Measurements from ENCODE around the gene LUC7L. TPM values are rescaled to one million over a fixed set of nuclear protein-coding genes. Genes with fewer than 3 reads are reported as not detected.
"Not testable (repeated sequence)": the region's sequence is repeated elsewhere in the genome, so short reads cannot be mapped to it uniquely, and the experiment has no call there.

The LUC7L gene
- total RNA-seq, 1 donor from 2014 or later: 56.7 TPM

DNA sequence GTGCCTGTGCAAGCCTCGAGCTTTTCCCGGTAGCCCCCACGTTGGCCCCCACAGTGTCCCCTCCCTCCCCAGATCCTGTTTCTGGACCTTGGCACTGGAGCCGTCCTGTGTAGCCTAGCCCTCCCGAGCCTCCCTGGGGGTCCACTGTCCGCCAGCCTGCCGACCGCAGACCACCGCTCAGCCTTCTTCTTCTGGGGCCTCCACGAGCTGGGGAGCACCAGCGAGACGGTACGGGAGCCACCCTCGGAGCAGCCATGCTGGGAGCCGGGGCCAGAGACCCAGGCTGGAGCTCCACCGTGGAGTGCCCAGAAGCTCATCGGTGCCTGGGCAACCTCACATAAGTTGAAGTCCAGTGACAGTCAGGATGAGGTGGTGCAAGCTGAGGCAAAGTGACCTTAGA lies 34.7 kb upstream of the LUC7L start:
- DNase-seq (ENCODE audit: low spot score): no peak

DNA sequence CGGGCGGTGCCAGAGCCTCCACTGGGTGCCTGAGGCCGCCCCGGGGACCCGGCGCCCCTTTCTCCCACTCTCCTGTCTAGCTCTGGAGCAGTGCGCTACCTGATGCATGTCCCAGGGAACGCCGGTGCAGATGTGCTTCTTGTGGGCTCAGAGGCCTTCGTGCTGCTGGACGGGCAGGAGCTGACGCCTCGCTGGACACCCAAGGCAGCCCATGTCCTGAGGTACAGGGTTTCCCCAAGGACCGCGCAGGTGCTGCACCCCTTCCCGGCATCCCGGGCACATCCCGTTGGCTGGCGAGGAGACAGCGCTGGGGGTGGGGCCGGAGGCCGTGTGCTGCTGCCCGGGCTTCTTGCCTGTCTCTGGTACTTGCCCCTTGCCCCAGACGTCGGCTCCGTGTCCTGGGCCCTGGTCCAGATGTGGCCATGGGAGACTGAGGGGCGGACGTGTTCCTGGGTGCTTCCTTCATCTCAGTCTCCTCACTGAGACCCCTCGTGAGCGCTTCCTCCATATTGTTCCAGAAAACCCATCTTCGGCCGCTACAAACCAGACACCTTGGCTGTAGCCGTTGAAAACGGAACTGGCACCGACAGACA lies 34.0 kb upstream of the LUC7L start:
- no peak for DNase-seq (ENCODE audit: low spot score)

DNA sequence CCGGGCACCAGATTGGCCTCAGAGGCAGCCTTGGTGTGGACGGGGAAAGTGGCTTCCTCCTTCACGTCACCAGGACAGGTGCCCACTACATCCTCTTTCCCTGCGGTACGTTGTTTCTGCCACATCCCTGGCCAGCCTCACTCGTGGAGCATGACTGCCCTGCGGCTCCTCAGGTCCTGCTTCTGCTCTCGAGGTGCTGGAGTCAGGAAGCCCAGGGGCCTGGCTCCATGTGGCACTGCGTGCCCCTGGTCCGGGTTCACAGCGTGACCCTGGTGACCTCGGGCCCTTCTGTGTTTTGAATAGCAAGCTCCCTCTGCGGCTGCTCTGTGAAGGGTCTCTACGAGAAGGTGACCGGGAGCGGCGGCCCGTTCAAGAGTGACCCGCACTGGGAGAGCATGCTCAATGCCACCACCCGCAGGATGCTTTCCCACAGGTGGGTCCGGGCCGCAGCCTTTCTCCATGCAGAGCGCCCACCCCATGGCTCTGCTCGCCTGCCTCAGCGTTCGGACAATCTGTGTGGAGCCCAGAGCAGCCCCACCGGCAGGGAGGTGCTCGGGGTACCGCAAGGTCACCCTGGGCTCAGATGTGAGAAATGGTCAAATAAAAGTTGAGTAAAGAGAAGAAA lies 33.0 kb upstream of the LUC7L start:
- no peak for DNase-seq (ENCODE audit: low spot score)

DNA sequence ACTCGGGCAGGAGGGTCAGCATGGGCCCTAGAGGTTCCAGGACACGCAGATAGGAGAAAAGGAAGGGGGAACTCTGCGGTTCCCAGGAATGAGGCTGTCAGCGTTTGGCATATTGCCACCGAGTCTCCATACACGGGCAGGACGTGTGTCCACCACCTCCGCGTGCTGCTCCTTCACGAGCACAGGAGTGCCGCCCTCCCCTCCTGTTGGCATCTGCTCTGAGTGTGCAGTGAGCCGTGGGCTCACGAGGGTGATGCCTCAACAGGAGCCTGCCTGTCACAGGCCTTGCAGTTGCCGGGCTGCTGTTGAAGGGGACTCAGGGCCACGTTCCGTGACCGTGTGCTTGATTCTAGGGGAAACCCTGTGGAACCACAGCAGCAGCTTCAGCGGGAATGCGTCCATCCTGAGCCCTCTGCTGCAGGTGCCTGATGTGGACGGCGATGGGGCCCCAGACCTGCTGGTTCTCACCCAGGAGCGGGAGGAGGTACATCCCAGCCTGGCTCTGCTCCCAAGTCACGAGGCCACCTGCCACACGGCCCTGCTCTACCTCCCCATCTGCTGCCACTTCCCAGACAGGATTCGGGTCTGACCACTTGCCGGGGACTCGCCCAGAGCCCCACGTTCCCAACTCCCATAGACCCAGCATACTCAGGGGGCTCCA lies 31.9 kb upstream of the LUC7L start:
- DNase-seq (ENCODE audit: low spot score): no peak

DNA sequence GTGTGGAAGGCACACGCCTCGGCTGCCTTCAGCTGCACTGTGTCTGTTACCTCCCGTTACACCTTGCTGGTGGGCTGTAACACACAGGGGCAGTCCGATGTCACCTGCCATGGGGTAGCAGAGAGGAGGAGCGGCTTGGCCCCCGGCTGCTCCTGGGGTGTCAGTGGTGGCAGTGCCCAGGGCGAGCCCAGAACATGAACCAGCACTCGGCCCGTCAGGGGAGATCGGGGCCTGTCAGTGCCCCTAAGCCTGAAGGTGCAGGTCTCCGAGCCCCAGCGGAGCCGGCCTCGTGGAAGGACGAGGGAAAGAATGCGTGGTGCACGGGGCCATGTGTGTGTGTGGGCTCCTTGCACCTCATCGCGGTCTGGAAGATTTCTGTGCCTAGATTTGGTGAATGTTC lies 31.1 kb upstream of the LUC7L start:
- DNase-seq (ENCODE audit: low spot score): no peak

DNA sequence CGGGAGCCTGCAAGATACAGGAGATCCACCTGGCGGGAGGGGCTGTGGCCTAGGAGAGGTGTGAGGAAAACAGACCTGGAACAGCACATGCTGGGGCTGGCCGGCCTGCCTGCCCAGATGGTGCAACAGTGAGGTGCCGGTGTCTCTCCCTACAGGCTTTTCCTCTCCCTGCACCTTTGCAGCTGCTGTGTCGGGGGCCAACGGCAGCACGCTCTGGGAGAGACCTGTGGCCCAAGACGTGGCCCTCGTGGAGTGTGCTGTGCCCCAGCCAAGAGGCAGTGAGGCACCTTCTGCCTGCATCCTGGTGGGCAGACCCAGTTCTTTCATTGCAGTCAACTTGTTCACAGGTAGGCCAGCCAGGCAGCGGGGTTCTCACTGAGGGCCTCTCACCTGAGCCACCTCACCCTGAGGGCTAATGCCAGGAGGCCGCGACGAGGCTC lies 30.6 kb upstream of the LUC7L start:
- no peak for DNase-seq (ENCODE audit: low spot score)

DNA sequence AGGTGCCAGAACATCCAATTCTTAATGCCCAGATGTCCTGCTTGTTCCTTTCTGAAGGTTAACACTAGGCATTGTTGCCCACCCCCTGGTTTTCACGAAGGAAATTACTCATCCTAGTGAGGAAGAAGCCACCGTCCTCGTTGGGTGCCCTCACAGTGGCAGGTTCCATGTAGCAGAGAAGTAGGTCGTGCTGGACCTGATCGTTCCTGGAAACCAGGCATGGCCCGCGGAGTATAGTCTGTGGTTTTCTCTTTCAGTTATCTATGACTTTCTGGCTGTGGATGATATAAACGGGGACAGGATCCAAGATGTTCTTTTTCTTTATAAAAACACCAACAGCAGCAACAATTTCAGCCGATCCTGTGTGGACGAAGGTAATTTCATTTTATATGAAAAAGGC lies 30.0 kb upstream of the LUC7L start:
- DNase-seq (ENCODE audit: low spot score): no peak

DNA sequence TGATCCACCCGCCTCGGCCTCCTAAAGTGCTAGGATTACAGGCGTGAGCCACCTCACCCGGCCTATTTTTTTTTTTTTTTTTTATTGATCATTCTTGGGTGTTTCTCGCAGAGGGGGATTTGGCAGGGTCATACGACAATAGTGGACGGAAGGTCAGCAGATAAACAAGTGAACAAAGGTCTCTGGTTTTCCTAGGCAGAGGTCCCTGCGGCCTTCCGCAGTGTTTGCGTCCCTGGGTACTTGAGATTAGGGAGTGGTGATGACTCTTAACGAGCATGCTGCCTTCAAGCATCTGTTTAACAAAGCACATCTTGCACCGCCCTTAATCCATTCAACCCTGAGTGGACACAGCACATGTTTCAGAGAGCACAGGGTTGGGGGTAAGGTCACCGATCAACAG lies 28.8 kb upstream of the LUC7L start:
- not testable (repeated sequence) for DNase-seq (ENCODE audit: low spot score)

DNA sequence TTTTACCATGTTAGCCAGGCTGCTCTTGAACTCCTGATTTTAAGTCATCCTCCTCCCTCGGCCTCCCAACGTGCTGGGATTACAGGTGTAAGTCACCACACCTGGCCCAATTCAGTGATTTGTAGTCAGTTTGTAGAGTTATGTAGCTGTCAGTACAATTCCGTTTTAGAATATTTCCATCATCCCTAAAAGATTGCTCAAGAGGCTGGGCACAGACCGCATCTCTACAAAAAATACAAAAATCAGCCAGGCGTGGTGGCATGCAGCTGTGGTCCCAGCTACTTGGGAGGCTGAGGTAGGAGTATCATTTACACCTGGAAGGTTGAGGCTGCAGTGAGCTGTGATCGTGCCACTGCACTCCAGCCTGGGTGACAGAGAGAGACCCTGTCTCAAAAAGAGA lies 25.9 kb upstream of the LUC7L start:
- no peak for DNase-seq (ENCODE audit: low spot score)

DNA sequence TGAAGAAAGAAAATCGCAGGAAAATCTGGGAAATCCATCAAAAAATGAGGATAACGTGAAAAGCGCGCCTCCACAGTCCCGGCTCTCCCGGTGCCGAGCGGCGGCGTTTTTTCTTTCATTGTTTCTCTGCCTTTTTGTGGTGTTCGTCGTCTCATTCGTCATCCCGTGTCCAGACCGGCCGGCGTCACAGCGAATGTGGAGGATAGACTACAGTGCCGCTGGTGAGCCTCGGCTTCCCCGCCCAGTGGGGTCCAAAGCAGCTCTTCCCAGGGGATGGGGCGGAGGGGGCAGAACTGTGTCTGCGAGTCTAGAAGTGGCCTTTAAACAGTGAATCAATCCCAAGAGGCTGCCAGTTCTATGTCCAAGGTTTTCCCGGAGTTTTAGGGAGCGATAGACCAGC lies 25.2 kb upstream of the LUC7L start:
- DNase-seq (ENCODE audit: low spot score): no peak

DNA sequence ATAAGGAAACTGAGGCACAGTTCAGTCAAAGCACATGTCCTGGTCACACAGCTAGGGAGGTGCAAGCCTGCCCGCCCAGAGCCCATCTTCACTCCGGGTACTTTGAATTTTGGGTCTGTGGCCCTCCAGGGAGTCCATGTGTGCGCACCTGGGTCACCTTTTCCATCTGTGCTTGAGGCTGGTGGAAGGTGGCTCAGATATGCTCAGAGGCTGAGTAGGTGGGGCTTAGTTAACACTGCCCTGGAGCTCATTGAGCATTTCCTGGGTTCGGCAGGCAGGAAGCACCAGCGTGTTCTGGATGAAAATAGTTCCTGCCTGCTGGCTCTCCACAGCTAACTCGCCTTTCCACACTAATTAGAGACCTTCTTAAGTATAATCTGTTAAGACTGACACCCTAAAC lies 24.6 kb upstream of the LUC7L start:
- no peak for DNase-seq (ENCODE audit: low spot score)

DNA sequence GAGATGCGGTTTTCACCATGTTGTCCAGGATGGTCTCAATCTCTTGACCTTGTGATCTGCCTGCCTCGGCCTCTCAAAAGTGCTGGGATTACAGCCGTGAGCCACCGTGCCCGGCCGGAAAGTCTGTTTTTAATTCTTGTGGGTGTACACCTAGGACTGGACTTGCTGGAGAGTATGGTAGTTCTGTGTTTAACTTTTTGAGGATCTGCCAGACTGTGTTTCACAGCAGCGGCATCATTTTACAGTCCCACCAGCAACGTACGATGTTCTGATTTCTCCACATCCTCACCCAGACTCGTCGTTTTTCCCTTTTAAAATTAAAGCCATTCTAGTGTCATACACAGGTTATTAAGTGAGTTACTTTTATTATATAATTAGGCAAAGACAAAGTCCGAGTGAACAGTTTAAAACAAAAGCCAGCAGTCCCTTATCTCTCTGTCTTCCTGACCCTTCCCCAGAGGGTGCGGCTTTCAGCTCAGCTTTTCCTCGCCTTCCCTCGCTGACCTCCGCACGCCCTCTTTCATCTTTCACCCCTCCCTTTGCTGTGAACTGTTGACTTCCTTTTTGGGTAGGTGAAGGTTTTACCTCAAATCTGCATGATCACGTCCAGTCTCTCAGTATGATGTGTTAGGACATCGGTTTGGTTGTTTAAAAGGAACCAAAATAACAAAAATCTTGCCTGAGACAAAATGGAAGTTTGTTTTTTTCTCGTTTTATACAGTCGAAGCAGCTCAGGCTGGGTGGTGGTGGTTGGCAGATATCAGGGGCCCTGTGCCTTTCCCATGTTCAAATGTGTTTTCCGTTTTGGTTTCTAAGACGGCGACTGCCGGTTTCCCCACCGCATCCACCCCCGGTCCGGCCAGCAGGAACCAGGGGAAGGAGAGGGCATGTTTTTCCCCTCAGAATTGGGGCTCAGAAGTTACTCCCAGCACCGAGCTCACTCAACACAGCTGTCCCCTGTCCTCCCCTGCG lies 23.4 kb upstream of the LUC7L start:
- no peak for DNase-seq (ENCODE audit: low spot score)

DNA sequence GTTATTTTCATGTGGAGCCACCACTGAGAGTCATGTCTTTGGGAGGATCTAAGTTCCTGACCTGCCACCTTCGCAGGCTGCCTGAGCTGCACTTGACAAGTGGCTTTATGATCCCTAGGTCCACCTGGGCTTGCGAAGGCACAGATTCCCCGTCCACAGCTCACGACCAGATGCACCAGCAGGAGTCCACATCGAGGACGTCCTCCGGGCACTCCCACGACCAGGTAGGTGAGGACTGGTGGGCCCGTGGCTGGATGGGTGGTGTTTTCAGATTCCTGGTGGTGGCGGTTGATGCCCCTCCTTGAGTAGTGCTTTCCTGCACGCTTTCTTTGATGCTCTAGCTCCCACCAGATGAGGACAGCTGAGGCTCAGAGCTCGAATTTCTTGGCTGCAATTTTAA lies 20.2 kb upstream of the LUC7L start:
- no peak for DNase-seq (ENCODE audit: low spot score)

DNA sequence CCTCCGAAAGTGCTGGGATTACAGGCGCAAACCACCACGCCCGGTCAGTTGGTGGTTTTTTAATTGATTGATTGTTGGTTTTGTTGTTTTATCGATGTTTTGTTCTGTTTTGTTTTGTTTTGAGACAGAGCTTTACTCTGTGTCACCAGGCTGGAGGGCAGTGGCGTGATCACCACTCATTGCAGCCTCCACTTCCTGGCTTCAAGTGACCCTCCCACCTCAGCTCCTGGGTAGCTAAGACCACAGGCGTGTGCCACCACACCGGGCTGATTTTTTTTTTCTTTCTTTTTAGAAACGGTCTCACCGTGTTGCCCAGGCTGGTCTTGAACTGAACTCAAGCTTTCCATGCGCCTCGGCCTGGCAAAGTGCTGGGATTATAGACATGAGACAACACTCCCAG lies 17.8 kb upstream of the LUC7L start:
- no peak for DNase-seq (ENCODE audit: low spot score)

DNA sequence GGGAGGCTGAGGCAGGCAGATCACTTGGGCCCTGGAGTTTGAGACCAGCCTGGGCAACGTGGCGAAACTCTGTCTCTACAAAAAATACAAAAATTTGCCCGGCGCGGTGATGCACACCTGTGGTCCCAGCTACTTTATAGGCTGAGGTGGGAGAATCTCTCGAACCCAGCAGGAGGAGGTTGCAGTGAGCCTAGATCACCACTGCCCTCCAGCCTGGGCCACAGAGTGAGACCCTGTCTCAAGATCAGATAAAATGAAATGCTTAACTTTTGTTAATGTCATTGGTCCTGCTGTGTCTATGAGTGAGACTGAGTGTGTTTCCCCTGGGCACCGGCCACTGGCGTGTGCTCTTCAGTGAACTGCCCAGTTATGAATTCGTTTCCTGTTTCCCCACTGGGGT lies 15.9 kb upstream of the LUC7L start:
- DNase-seq (ENCODE audit: low spot score): no peak

DNA sequence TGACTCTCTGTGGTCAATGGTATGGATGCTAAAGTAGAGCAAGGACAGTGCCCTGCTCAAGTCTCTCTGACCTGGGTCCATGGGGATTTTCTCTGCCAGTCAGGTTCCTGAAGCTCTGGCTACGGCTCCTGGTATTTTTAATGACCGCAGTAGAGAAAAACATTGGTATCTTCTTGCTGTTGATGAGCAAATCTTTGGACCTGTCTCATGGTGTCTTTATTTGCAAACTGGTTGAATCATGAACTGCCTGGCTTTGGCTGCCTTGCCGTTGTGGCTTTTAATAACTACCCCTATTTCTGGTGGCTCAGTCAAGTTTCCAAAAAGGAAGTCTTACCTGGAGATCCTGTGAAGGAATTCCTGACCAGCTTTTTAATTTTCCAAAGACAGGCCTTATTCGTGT lies 14.1 kb upstream of the LUC7L start:
- no peak for DNase-seq (ENCODE audit: low spot score)

DNA sequence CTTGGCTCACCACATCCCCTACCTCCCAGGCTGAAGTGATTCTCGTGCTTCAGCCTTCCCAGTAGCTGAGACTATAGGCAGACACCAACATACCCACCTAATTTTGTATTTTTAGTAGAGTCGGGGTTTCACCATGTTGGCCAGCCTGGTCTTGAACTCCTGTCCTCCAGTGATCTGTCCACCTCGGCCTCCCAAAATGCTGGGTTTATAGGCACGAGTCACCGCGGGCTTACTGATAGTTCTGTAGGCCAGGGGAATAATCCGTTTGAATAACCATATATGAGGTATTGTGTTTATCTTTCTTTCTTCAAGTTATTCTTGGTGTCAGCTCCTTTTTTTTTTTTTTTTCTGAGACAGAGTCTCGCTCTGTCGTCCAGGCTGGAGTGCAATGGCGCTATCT lies 13.0 kb upstream of the LUC7L start:
- DNase-seq (ENCODE audit: low spot score): no peak

DNA sequence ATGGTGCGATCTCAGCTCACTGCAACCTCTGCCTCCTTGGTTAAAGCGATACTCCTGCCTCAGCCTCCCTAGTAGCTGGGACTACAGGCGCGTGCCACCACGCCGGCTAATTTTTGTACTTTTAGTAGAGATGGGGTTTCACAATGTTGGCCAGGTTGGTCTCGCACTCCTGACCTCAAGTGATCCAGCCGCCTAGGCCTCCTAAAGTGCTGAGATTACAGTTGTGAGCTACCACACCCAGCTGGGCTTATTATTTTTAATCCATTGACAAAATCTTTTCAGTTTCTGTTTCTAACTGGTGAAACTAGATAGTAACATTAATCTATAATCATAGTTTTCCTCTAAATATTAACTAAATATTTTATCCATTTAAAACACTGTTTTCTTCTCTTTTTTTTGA lies 11.3 kb upstream of the LUC7L start:
- DNase-seq (ENCODE audit: low spot score): no peak

DNA sequence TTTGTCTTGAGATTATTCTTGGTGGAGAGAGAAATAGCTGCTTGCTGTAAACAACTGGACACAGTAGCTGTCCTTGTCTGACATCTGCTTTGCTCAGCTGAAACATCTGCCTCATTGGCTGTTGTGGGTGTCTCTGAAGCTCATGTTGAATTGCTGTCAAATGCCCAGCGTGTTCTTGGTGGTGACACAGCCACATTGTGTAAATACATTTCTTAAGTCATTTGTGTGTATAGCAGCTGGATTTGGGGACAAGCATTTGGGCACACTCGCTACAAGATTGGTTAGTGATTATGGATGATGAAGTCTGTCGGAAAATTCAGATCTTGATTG lies 10.7 kb upstream of the LUC7L start:
- DNase-seq (ENCODE audit: low spot score): no peak

DNA sequence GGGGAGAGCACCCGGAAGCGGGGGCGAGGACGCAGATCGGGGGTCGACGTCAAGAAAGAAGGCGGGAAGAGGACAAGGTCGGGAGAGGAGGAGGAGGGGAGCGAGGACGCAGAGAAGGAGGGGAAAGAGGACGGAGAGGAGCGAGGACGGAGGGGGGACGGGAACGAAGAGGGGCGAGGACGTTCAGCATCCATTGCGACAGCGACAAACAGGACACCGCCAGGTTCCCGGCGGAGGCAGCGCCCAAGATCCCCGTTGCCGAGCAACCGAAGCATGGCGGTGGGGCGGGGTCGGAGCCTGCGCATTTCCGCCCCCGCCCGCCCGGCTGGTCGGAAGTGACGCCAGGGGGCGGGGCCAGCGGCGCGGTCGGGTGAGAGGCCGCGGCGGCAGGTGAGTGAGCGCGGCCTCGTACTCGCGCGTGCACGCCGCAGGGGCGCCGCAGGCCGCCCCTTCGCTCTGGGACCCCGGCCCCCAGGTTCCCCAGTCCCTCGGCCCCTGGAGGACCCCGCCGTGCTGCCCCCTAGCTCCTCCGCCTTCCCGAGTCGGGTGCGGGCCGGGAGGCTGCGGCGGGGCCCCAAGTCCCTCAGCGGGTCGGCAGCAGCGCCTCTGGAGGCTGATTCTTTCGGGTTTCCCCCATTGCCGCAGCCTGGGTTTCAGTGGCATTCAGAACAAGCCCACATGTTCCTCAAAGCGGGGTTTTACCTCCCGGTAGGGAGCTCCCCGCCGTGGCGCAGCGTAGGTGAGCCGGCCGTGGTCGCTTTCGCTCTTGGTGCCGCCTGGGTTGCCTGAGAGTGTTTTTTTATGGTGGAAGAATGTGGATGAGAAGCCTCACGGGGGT lies 5.4 kb upstream of the LUC7L start, which contains the start of gene FAM234A:
FAM234A (plus strand) TSS at position 354 of the 838 bp plus-strand sequence. CDS start 19,593 bp downstream, outside the sequence.
- peak; percentile 98 for DNase-seq (ENCODE audit: low spot score)

DNA sequence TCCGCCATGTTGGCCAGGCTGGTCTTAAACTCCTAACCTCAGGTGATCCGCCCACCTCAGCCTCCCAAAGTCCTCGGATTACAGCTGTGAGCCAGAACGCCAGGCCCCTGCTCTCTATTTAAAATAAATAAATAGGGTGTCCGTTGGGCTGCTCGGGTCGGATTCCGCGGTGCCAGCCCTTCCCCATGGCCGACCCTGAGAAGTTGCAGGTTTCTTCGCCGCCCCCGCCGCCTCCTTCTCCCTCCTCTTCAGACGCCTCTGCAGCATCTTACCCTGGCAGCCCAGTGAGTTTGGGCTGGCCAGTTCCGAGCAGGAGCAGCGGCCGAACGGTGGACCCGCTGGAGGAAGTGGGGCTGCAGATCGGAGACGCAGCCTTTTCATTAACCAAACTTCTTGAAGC lies 1.7 kb upstream of the LUC7L start:
- DNase-seq (ENCODE audit: low spot score): no peak
